Upper lobe of right lung (tissue), 1 donor: ENCODE results near the gene RAD51AP2. TPM values are rescaled to one million over a fixed set of nuclear protein-coding genes. Genes with fewer than 3 reads are reported as not detected.

ENCODE experiments used
- ATAC-seq: fragments of 200-7000 bp; cut with Tn5 transposase; one replicate; pipeline ENCODE4 v1.9.1; 2020; ENCODE audit warnings: mild to moderate bottlenecking, moderate library complexity
- DNase-seq: peaks from one replicate; pipeline ENCODE4 v3.0.0-alpha.2; 2020
- H3K27ac ChIP-seq: fragments of 200-600 bp; one replicate; pipeline ENCODE4 v1.8.0; 2022
- H3K27me3 ChIP-seq: fragments of 200-600 bp; one replicate; pipeline ENCODE4 v1.8.0; 2022; ENCODE audit warnings: mild to moderate bottlenecking
- H3K36me3 ChIP-seq: fragments of 200-600 bp; one replicate; pipeline ENCODE4 v1.8.0; 2022
- H3K4me1 ChIP-seq: fragments of 200-600 bp; one replicate; pipeline ENCODE4 v1.8.0; 2022
- H3K4me3 ChIP-seq: fragments of 200-600 bp; one replicate; pipeline ENCODE4 v1.8.0; 2022; ENCODE audit warnings: mild to moderate bottlenecking
- H3K9me3 ChIP-seq: fragments of 200-600 bp; one replicate; pipeline ENCODE4 v1.8.0; 2022
- intact Hi-C: fragments of 100-400 bp; cut with DNase I; formaldehyde crosslinking; loops from one replicate; pipeline ENCODE4 v1.11.0; 2022
- total RNA-seq: library from RNA; stranded (reverse); fragmentation: NEBNext Ultra II Directional; extraction: Animal tissue kit (Norgen Biotek cat#: 25700); gene quantifications from one replicate; pipeline ENCODE4 v1.2.1, GENCODE V29; 2021
- TF ChIP-seq, protein P1 (sequence below): fragments of 200-600 bp; IDR thresholded peaks from one replicate; pipeline ENCODE4 v1.8.0; 2022; ENCODE audit warnings: antibody characterized with exemption
- donor health status: DM: no; HTN: yes; CAD: no; lungs with severe emphysema.

Gene RAD51AP2
- total RNA-seq, 1 donor from 2014 or later = not detected

GRCh38 chr2:17533546-17533945 is 15.3 kb upstream of the RAD51AP2 start:
- ATAC-seq (no peak), DNase-seq (no peak)
- TF ChIP-seq, protein P1, sequence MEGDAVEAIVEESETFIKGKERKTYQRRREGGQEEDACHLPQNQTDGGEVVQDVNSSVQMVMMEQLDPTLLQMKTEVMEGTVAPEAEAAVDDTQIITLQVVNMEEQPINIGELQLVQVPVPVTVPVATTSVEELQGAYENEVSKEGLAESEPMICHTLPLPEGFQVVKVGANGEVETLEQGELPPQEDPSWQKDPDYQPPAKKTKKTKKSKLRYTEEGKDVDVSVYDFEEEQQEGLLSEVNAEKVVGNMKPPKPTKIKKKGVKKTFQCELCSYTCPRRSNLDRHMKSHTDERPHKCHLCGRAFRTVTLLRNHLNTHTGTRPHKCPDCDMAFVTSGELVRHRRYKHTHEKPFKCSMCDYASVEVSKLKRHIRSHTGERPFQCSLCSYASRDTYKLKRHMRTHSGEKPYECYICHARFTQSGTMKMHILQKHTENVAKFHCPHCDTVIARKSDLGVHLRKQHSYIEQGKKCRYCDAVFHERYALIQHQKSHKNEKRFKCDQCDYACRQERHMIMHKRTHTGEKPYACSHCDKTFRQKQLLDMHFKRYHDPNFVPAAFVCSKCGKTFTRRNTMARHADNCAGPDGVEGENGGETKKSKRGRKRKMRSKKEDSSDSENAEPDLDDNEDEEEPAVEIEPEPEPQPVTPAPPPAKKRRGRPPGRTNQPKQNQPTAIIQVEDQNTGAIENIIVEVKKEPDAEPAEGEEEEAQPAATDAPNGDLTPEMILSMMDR = no peak
- Histone ChIP-seq H3K4me1 (peaks cover 2% of the 10 kb centered on the region), H3K36me3 (no peaks in the 10 kb centered on the region), H3K4me3 (no peak overlapping the region), H3K9me3 (no peaks in the 10 kb centered on the region), H3K27ac (no peak overlapping the region), H3K27me3 (peaks cover 35% of the 10 kb centered on the region)
- intact Hi-C loops = no loop called here

GRCh38 chr2:17529771-17530170 is 11.5 kb upstream of the RAD51AP2 start:
- Histone ChIP-seq H3K9me3 (no peaks in the 10 kb centered on the region), H3K4me1 (no peaks in the 10 kb centered on the region), H3K27me3 (peaks cover 12% of the 10 kb centered on the region), H3K4me3 (no peak overlapping the region), H3K27ac (no peak overlapping the region), H3K36me3 (no peaks in the 10 kb centered on the region)
- ATAC-seq (no peak), DNase-seq (no peak)
- TF ChIP-seq, protein P1 = no peak
- intact Hi-C loops = no loop called here

GRCh38 chr2:17522303-17522702 is 4.1 kb upstream of the RAD51AP2 start:
- peaks cover 24% of the 10 kb centered on the region for H3K27me3 ChIP-seq
- no peaks in the 10 kb centered on the region for H3K9me3 ChIP-seq
- no peaks in the 10 kb centered on the region for H3K4me1 ChIP-seq
- no peak overlapping the region for H3K27ac ChIP-seq
- H3K4me3 ChIP-seq = no peak overlapping the region
- TF ChIP-seq, protein P1 = no peak
- DNase-seq = no peak
- no peak for ATAC-seq
- no peaks in the 10 kb centered on the region for H3K36me3 ChIP-seq
- intact Hi-C loops = no loop called here

GRCh38 chr2:17521621-17522020 is 3.4 kb upstream of the RAD51AP2 start:
- Histone ChIP-seq H3K27me3 (peaks cover 31% of the 10 kb centered on the region), H3K9me3 (no peaks in the 10 kb centered on the region), H3K27ac (no peak overlapping the region), H3K4me1 (no peaks in the 10 kb centered on the region), H3K4me3 (no peak overlapping the region), H3K36me3 (no peaks in the 10 kb centered on the region)
- DNase-seq = no peak
- intact Hi-C loops = no loop called here
- TF ChIP-seq, protein P1 = no peak
- ATAC-seq = no peak

GRCh38 chr2:17520761-17521160 is 2.5 kb upstream of the RAD51AP2 start:
- Histone ChIP-seq H3K4me1 (no peaks in the 10 kb centered on the region), H3K9me3 (no peaks in the 10 kb centered on the region), H3K36me3 (no peaks in the 10 kb centered on the region), H3K27me3 (peaks cover 32% of the 10 kb centered on the region), H3K27ac (no peak overlapping the region), H3K4me3 (no peak overlapping the region)
- intact Hi-C loops = no loop called here
- ATAC-seq (no peak), DNase-seq (no peak)
- TF ChIP-seq, protein P1 = no peak

- H3K36me3 ChIP-seq = no peaks in the 10 kb centered on the region
- H3K4me1 ChIP-seq = no peaks in the 10 kb centered on the region
- H3K27ac ChIP-seq = no peak overlapping the region
- H3K4me3 ChIP-seq = no peak overlapping the region
- DNase-seq = no peak
- H3K27me3 ChIP-seq = peaks cover 32% of the 10 kb centered on the region
- no peaks in the 10 kb centered on the region for H3K9me3 ChIP-seq
- no peak for ATAC-seq
- TF ChIP-seq, protein P1 = no peak
- intact Hi-C loops = no loop called here
These were observed 1.2 kb upstream of the RAD51AP2 start for GRCh38 chr2:17519486-17519885.
